ENCODE results near the gene BRD9. TPM values are rescaled to one million over a fixed set of nuclear protein-coding genes. Genes with fewer than 3 reads are reported as not detected.
"Not testable (repeated sequence)": the region's sequence is repeated elsewhere in the genome, so short reads cannot be mapped to it uniquely, and the experiment has no call there.

The BRD9 gene
- total RNA-seq, 1 donor from 2014 or later = 60.5 TPM

DNA sequence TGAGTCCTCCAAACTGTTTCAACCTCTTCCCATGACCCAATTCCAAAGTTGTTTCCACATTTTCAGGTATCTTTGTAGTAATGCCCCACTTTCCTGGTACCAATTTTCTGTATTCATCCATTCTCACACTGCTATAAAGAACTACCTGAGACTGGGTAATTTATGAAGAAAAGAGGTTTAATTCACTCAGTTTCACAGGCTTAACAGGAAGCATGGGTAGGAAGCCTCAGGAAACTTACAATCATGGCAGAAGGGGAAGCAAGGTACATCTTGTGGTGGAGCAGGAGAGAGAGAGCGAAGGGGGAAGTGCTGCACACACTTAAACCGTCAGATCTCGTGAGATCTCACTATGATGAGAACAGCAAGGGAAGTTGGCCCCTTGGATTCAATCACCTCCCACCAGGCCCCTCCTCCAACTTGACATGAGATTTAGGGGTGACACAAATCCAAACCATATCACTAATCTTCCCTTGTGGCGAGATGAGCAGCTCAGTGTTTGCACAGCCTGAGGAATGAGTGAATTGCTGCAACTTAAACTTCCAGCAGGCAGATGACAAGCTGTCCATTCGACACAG, 43.0 kb upstream of the BRD9 start:
- TF ChIP-seq, protein P1, sequence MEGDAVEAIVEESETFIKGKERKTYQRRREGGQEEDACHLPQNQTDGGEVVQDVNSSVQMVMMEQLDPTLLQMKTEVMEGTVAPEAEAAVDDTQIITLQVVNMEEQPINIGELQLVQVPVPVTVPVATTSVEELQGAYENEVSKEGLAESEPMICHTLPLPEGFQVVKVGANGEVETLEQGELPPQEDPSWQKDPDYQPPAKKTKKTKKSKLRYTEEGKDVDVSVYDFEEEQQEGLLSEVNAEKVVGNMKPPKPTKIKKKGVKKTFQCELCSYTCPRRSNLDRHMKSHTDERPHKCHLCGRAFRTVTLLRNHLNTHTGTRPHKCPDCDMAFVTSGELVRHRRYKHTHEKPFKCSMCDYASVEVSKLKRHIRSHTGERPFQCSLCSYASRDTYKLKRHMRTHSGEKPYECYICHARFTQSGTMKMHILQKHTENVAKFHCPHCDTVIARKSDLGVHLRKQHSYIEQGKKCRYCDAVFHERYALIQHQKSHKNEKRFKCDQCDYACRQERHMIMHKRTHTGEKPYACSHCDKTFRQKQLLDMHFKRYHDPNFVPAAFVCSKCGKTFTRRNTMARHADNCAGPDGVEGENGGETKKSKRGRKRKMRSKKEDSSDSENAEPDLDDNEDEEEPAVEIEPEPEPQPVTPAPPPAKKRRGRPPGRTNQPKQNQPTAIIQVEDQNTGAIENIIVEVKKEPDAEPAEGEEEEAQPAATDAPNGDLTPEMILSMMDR (IDR thresholded peaks at IDR 0.05; ENCODE audit: unreplicated experiment) = no peak
- no peak for DNase-seq (ENCODE audit: low spot score in 2 of 2, unreplicated experiment in 2 of 2)
- Mint-ChIP-seq H3K4me3 (no peak overlapping the region), H3K27me3 (ENCODE audit: low read depth) (peaks cover 64% of the 10 kb centered on the region), H3K36me3 (no peaks in the 10 kb centered on the region), H3K9me3 (no peaks in the 10 kb centered on the region), H3K27ac (no peak overlapping the region), H3K4me1 (peaks cover 4% of the 10 kb centered on the region)

DNA sequence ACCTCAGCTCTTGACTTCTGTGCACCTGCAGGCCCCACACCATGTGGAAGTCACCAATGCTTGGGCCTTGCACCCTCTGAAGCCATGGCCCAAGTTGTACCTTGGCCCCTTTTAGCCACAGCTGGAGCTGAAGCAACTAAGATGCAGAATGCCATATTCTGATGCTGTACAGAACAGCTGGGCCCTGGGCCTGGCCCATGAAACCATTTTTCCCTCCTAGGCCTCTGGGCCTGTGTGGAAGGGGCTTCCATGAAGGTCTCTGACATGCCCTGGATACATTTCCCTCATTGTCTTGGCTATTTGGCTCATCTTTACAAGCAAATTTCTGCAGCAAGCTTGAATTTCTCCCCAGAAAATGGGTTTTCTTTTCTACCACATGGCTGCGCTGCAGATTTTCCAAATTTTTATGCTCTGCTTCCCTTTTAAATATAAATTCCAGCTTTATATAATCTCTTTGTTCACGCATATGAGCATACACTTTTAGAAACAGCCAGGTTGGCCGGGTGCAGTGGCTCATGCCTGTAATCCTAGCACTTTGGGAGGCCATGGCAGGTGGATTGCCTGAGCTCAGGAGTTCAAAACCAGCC, 41.9 kb upstream of the BRD9 start:
- peaks cover 72% of the 10 kb centered on the region for H3K27me3 Mint-ChIP-seq (ENCODE audit: low read depth)
- not testable (repeated sequence) for H3K4me1 Mint-ChIP-seq; H3K4me3 Mint-ChIP-seq; DNase-seq (ENCODE audit: low spot score in 2 of 2, unreplicated experiment in 2 of 2); H3K9me3 Mint-ChIP-seq; H3K27ac Mint-ChIP-seq; H3K36me3 Mint-ChIP-seq

DNA sequence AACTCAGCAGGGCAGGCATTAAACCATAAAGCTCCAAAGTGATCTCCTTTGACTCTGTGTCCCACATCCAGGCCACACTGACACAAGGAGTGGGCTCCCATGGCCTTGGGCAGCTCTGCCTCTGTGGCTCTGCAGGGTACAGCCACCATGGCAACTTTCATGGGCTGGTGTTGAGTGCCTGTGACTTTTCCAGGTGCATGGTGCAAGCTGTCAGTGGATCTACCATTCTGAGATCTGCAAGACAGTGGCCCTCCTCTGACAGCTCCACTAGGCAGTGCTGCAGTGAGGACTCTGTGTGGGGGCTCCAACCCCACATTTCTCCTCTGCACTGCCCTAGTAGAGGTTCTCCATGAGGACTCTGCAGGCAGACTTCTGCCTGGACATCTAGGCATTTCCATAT, 41.4 kb upstream of the BRD9 start:
- H3K27ac Mint-ChIP-seq; DNase-seq (ENCODE audit: low spot score in 2 of 2, unreplicated experiment in 2 of 2); H3K4me3 Mint-ChIP-seq; H3K36me3 Mint-ChIP-seq; H3K4me1 Mint-ChIP-seq; H3K9me3 Mint-ChIP-seq: not testable (repeated sequence)
- H3K27me3 Mint-ChIP-seq (ENCODE audit: low read depth) = peaks cover 72% of the 10 kb centered on the region

DNA sequence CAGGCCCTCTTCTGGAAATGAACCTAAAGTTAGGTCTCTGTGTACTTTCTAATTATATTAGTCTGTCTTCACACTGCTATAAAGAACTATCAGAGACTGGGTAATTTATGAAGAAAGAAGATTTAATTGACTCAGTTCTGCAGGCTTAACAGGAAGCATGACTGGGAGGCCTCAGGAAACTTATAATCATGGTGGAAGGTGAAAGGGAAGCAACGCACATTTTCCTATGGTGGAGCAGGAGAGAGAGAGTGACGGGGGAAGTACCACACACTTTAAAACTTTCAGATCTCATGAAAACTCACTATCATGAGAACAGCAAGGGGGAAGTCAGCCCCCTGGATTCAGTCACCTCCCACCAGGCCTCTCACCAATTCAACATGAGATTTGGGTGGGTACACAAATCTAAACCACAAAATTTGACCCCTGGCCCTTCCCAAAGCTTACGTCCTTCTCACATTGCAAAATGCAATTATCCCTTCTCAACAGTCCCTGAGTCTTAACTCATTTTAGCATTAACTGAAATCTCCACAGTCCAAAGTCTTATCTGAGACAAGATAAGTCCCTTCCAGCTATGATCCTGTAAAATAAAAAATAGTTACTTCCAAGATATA, 40.8 kb upstream of the BRD9 start:
- peaks cover 72% of the 10 kb centered on the region for H3K27me3 Mint-ChIP-seq (ENCODE audit: low read depth)
- no peaks in the 10 kb centered on the region for H3K9me3 Mint-ChIP-seq
- TF ChIP-seq, protein P1 (IDR thresholded peaks at IDR 0.05; ENCODE audit: unreplicated experiment) = no peak
- H3K36me3 Mint-ChIP-seq = no peaks in the 10 kb centered on the region
- H3K4me1 Mint-ChIP-seq = no peaks in the 10 kb centered on the region
- H3K4me3 Mint-ChIP-seq = no peak overlapping the region
- DNase-seq (ENCODE audit: low spot score in 2 of 2, unreplicated experiment in 2 of 2) = no peak
- H3K27ac Mint-ChIP-seq = no peak overlapping the region

DNA sequence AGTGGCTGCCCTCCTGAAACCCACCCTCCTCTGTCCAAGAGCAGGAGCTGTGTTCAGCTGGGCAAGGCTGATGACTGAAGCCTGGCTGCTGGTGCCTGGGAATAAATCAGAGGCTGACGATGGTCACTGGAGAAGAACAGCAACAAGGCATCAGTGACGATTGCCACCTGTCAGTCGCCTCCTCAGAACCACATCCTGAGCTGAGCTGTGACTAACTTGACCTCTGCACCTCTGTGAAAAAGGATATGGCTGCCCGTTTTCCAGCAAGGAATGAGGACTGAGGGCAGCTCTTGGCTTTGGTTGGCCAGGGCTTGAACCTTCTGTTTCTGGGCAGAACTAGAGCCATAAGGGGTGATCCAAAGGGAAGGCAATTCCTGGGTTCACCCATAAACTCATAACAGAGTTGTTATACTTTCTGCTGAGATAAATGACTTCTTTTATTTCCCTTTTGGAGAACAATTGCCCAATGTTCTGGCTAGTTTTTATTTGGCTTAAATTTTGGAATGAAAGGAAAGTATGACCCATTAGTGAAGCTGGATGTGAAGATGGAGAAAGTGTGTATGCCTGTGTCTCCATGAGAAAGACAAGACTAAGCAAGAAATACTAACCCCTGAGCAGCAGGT, 40.1 kb upstream of the BRD9 start:
- Mint-ChIP-seq H3K4me3 (no peak overlapping the region), H3K36me3 (no peaks in the 10 kb centered on the region), H3K27me3 (ENCODE audit: low read depth) (peaks cover 77% of the 10 kb centered on the region), H3K9me3 (no peaks in the 10 kb centered on the region), H3K4me1 (no peaks in the 10 kb centered on the region), H3K27ac (no peak overlapping the region)
- TF ChIP-seq, protein P1 (IDR thresholded peaks at IDR 0.05; ENCODE audit: unreplicated experiment) = no peak
- no peak for DNase-seq (ENCODE audit: low spot score in 2 of 2, unreplicated experiment in 2 of 2)

DNA sequence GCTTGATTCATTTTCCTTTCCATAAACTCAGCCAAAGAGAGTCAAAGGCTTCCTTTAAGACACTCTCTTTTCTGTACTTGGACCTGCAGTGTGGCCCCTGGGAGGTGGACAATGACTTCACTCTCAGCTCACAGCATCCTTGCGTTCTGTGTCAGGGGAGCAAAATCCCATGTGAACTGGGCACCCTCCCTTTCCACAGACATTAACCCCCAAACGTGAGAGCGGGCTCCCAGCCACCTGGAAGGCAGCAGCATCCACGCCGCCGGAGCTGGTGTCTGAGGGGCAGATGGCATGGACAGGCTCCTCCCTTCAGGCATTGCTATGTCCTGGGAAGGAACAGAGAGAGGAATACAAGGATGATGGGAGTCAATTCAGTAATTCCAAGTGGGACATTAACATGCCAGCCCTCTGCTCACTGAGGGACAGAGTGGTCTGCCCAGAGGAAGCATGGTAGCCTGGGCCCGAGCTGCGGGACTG, 39.6 kb upstream of the BRD9 start:
- Mint-ChIP-seq H3K27me3 (ENCODE audit: low read depth) (peaks cover 77% of the 10 kb centered on the region), H3K36me3 (no peaks in the 10 kb centered on the region), H3K4me3 (no peak overlapping the region), H3K4me1 (peaks cover 2% of the 10 kb centered on the region), H3K27ac (no peak overlapping the region), H3K9me3 (no peaks in the 10 kb centered on the region)
- no peak for DNase-seq (ENCODE audit: low spot score in 2 of 2, unreplicated experiment in 2 of 2)
- TF ChIP-seq, protein P1 (IDR thresholded peaks at IDR 0.05; ENCODE audit: unreplicated experiment) = no peak

Measured in mesothelial cell of epicardium (in vitro differentiated cells).